Neural progenitor cell (in vitro differentiated cells): Measurements from ENCODE around the gene CCDC142.

Source experiments
- EZH2 ChIP-seq: fragments of 200-600 bp; sonication (generic); IDR thresholded peaks from 2 replicates; pipeline ENCODE4 v1.6.1; 2017; ENCODE audit warnings: antibody characterized with exemption, mild to moderate bottlenecking, moderate library complexity
- TF ChIP-seq, protein P1 (sequence below): fragments of 200-600 bp; sonication (generic); IDR thresholded peaks from 2 replicates; pipeline ENCODE4 v1.5.1; 2017; ENCODE audit warnings: antibody characterized with exemption, mild to moderate bottlenecking

DNA sequence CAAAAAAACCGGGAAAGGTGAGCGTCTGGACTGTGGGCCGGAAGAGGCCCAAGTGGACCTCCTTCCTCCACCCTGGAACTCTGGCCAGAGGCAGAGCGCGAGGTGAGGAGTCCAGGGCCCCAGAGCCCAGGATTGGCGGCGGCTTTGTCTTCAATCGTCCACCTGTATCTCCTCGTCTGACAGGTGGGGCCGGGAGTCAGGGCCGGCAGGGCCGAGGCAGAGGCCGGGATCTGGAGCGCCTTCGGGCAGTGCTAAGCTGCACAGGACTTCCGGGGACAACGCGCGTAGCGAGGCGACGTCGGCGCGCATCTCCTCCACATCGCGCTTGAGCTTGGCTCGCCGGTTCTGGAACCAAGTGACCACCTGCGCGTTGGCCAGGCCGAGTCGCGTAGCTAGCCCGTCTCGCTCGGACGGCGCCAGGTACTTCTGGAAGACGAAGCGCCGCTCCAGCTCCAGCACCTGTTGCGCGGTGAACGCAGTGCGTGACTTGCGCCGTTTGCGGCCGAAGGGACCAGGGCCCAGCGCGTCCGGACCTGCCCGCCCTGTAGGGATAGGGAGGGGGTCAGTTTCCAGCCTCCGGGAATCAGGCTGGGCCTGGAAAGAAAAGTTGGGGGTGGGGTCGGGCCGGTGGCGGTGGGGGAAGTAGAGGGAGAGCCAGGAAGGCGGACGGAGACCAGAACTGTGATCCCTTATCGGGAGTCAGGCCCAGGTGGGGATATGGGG, 15.1 kb upstream of the CCDC142 start:
- peak; percentile 82 for TF ChIP-seq EZH2
- TF ChIP-seq, protein P1, sequence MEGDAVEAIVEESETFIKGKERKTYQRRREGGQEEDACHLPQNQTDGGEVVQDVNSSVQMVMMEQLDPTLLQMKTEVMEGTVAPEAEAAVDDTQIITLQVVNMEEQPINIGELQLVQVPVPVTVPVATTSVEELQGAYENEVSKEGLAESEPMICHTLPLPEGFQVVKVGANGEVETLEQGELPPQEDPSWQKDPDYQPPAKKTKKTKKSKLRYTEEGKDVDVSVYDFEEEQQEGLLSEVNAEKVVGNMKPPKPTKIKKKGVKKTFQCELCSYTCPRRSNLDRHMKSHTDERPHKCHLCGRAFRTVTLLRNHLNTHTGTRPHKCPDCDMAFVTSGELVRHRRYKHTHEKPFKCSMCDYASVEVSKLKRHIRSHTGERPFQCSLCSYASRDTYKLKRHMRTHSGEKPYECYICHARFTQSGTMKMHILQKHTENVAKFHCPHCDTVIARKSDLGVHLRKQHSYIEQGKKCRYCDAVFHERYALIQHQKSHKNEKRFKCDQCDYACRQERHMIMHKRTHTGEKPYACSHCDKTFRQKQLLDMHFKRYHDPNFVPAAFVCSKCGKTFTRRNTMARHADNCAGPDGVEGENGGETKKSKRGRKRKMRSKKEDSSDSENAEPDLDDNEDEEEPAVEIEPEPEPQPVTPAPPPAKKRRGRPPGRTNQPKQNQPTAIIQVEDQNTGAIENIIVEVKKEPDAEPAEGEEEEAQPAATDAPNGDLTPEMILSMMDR = no peak
